CD4-positive, alpha-beta T cell treated with Interleukin-10 for 1 hour (primary cell): Measurements from ENCODE around the gene SPON1.
"Not testable (repeated sequence)": the region's sequence is repeated elsewhere in the genome, so short reads cannot be mapped to it uniquely, and the experiment has no call there.

Source experiments
- DNase-seq: peaks from one replicate; pipeline ENCODE4 v3.0.0-alpha.2; 2020

The SPON1 gene

GRCh38 chr11:14090631-14091030 is 128.1 kb downstream of the SPON1 start:
- not testable (repeated sequence) for DNase-seq

GRCh38 chr11:14093065-14093464 is 130.5 kb downstream of the SPON1 start:
- DNase-seq = no peak

GRCh38 chr11:14094481-14095037 is 132.0 kb downstream of the SPON1 start:
- no peak for DNase-seq

GRCh38 chr11:14095882-14096281 is 133.4 kb downstream of the SPON1 start:
- no peak for DNase-seq

- no peak for DNase-seq
Measured at GRCh38 chr11:14096606-14097005, 134.1 kb downstream of the SPON1 start.

GRCh38 chr11:14101388-14101787 is 138.9 kb downstream of the SPON1 start:
- no peak for DNase-seq

GRCh38 chr11:14102766-14103165 is 140.2 kb downstream of the SPON1 start:
- no peak for DNase-seq

GRCh38 chr11:14105446-14105845 is 142.9 kb downstream of the SPON1 start:
- no peak for DNase-seq

GRCh38 chr11:14106303-14107049 is 144.0 kb downstream of the SPON1 start:
- DNase-seq = no peak

- DNase-seq = no peak
Measured at GRCh38 chr11:14107050-14107430, 144.5 kb downstream of the SPON1 start.

GRCh38 chr11:14109742-14110141 is 147.2 kb downstream of the SPON1 start:
- no peak for DNase-seq

- no peak for DNase-seq
Measured at GRCh38 chr11:14110629-14111028, 148.1 kb downstream of the SPON1 start.

- DNase-seq = no peak
Measured at GRCh38 chr11:14111496-14111895, 149.0 kb downstream of the SPON1 start.

GRCh38 chr11:14112721-14113120 is 150.2 kb downstream of the SPON1 start:
- no peak for DNase-seq

- no peak for DNase-seq
Measured at GRCh38 chr11:14114269-14114668, 151.7 kb downstream of the SPON1 start.

- DNase-seq = no peak
Measured at GRCh38 chr11:14114786-14115185, 152.3 kb downstream of the SPON1 start.

GRCh38 chr11:14117632-14118031 is 155.1 kb downstream of the SPON1 start:
- DNase-seq = no peak

- DNase-seq = no peak
Measured at GRCh38 chr11:14118072-14118471, 155.5 kb downstream of the SPON1 start.

- DNase-seq = no peak
Measured at GRCh38 chr11:14119357-14119756, 156.8 kb downstream of the SPON1 start.

- DNase-seq = no peak
Measured at GRCh38 chr11:14124350-14124749, 161.8 kb downstream of the SPON1 start.

- no peak for DNase-seq
Measured at GRCh38 chr11:14124886-14125285, 162.4 kb downstream of the SPON1 start.

GRCh38 chr11:14125529-14125928 is 163.0 kb downstream of the SPON1 start:
- DNase-seq = no peak

GRCh38 chr11:14127679-14128078 is 165.2 kb downstream of the SPON1 start:
- DNase-seq = no peak

- DNase-seq = no peak
Measured at GRCh38 chr11:14132312-14132711, 169.8 kb downstream of the SPON1 start.

GRCh38 chr11:14133381-14133780 is 170.9 kb downstream of the SPON1 start:
- DNase-seq = no peak
